H4 (cell line): ENCODE data around the gene AARSD1. TPM values are rescaled to one million over a fixed set of nuclear protein-coding genes. Genes with fewer than 3 reads are reported as not detected.
"Not testable (repeated sequence)": the region's sequence is repeated elsewhere in the genome, so short reads cannot be mapped to it uniquely, and the experiment has no call there.

Experiments used
- DNase-seq: peaks from one replicate; pipeline ENCODE4 v3.0.0-alpha.2; 2015; ENCODE audit warnings: low spot score
- total RNA-seq: library from RNA; depleted of rRNA; stranded (reverse); fragments of >200 nt; shearing (Covaris generic); gene quantifications from 2 replicates; pipeline ENCODE4 v1.2.3, GENCODE V29; 2014

AARSD1 gene
- total RNA-seq, 1 experiment from 2014 or later: 27.2 TPM

GRCh38 chr17:42980766-42981397, 16.6 kb upstream of the AARSD1 start:
- peak; percentile 54 for DNase-seq

- peak; percentile 82 for DNase-seq
Observed at GRCh38 chr17:42980274-42980765, 16.1 kb upstream of the AARSD1 start, which contains the start of gene RUNDC1. RUNDC1 (plus strand) TSS chr17:42980565; CDS start chr17:42980577, 12 bp downstream.

GRCh38 chr17:42979511-42980273, 15.4 kb upstream of the AARSD1 start, which contains the start of gene PTGES3L:
PTGES3L (minus strand) TSS chr17:42980080; CDS start chr17:42980053, 27 bp downstream.
- DNase-seq: peak; percentile 57

- not testable (repeated sequence) for DNase-seq
Observed at GRCh38 chr17:42975701-42976100, 11.4 kb upstream of the AARSD1 start.

GRCh38 chr17:42975265-42975664, 11.0 kb upstream of the AARSD1 start:
- DNase-seq: no peak

GRCh38 chr17:42973323-42973722, 9.1 kb upstream of the AARSD1 start:
- not testable (repeated sequence) for DNase-seq

- DNase-seq: no peak
Observed at GRCh38 chr17:42971589-42971988, 7.3 kb upstream of the AARSD1 start.

- no peak for DNase-seq
Observed at GRCh38 chr17:42969001-42969581, 4.8 kb upstream of the AARSD1 start.

GRCh38 chr17:42967925-42968324, 3.7 kb upstream of the AARSD1 start:
- DNase-seq: no peak

GRCh38 chr17:42953669-42954068, 10.6 kb downstream of the AARSD1 start:
- DNase-seq: no peak

- peak; percentile 63 for DNase-seq
Observed at GRCh38 chr17:42950044-42950783, 14.0 kb downstream of the AARSD1 start.

GRCh38 chr17:42946812-42947211, 17.4 kb downstream of the AARSD1 start:
- no peak for DNase-seq

- no peak for DNase-seq
Observed at GRCh38 chr17:42944211-42944610, 20.0 kb downstream of the AARSD1 start.

- peak; percentile 48 for DNase-seq
Observed at GRCh38 chr17:42937712-42938596, 26.3 kb downstream of the AARSD1 start.

GRCh38 chr17:42929497-42929844, 34.8 kb downstream of the AARSD1 start:
- no peak for DNase-seq

GRCh38 chr17:42928714-42929496, 35.3 kb downstream of the AARSD1 start:
- DNase-seq: peak; percentile 85

GRCh38 chr17:42924891-42925290, 39.4 kb downstream of the AARSD1 start:
- DNase-seq: no peak

- not testable (repeated sequence) for DNase-seq
Observed at GRCh38 chr17:42923472-42923871, 40.8 kb downstream of the AARSD1 start.

GRCh38 chr17:42922294-42922693, 42.0 kb downstream of the AARSD1 start:
- no peak for DNase-seq

- no peak for DNase-seq
Observed at GRCh38 chr17:42920922-42921321, 43.3 kb downstream of the AARSD1 start.
